Adrenal gland (tissue), 12 donors: ENCODE results near the gene GANC. TPM values are rescaled to one million over a fixed set of nuclear protein-coding genes. Genes with fewer than 3 reads are reported as not detected.
"Not testable (repeated sequence)": the region's sequence is repeated elsewhere in the genome, so short reads cannot be mapped to it uniquely, and the experiment has no call there.

Experiments used
- DNase-seq, 7 donors: peaks; one replicate each; pipeline ENCODE4 v3.0.0-alpha.2; 2019 to 2020
- H3K27ac ChIP-seq, 5 donors: fragments of 200-600 bp; sonication (generic) in 4 of 5; 1 replicate in 3 of 5; 2 replicates in 2 of 5; pipeline versions ENCODE4 v1.5.1 to v1.8.0; 2016 to 2020; ENCODE audit warnings: mild to moderate bottlenecking in 1 of 5
- H3K27me3 ChIP-seq: fragments of 200-600 bp; 2 replicates; pipeline ENCODE4 v1.8.0; 2021
- H3K36me3 ChIP-seq, 2 donors: fragments of 200-600 bp; replicated peaks in 1 of 2; 1 replicate in 1 of 2; 2 replicates in 1 of 2; pipeline versions ENCODE4 v1.5.1 to v1.8.0; 2018 to 2022
- H3K4me1 ChIP-seq, 2 donors: fragments of 200-600 bp; replicated peaks in 1 of 2; 1 replicate in 1 of 2; 2 replicates in 1 of 2; pipeline versions ENCODE4 v1.5.1 to v1.8.0; 2018 to 2021
- H3K4me3 ChIP-seq, 4 donors: fragments of 200-600 bp; sonication (generic) in 3 of 4; one replicate each; pipeline ENCODE4 v1.5.1; 2016 to 2018
- H3K9me3 ChIP-seq, 3 donors: fragments of 200-600 bp; sonication (generic) in 1 of 3; replicated peaks in 1 of 3; 1 replicate in 2 of 3; 2 replicates in 1 of 3; pipeline versions ENCODE4 v1.5.1 to v1.8.0; 2016 to 2021
- CTCF ChIP-seq, 6 experiments: fragments of 450-650 bp in 4 of 6; fragments of 200-600 bp in 2 of 6; sonication (generic) in 1 of 6; IDR thresholded peaks; 1 replicate in 5 of 6; 2 replicates in 1 of 6; pipeline versions ENCODE4 v1.5.1 to v1.8.0; 2016 to 2021; ENCODE audit warnings: antibody characterized with exemption in 6 of 6, mild to moderate bottlenecking in 2 of 6, moderate library complexity in 1 of 6
- POLR2A ChIP-seq, 2 donors: fragments of 450-650 bp; IDR thresholded peaks; one replicate each; pipeline ENCODE4 v1.6.1; 2017; ENCODE audit warnings: antibody characterized with exemption in 2 of 2, mild to moderate bottlenecking in 2 of 2, moderate library complexity in 1 of 2
- WGBS, 4 donors: extraction: QIAGEN DNeasy Blood & Tissue Kit in 2 of 4; methylation state at CpG; one replicate each; pipeline versions ENCODE4 v1.1.5 to v1.1.7; 2013 to 2017; 5-methylcytosine and 5-hydroxymethylcytosine counted together
- intact Hi-C, 2 donors: fragments of 100-400 bp; cut with DNase I; formaldehyde crosslinking; loops; one replicate each; pipeline versions ENCODE4 v1.14.1 to v1.15.0; 2022 to 2023
- polyA plus RNA-seq, 3 donors: library from polyadenylated mRNA; stranded (reverse); fragments of 200-250 nt in 2 of 3; fragments of 350-450 nt in 1 of 3; fragmentation: Illumina TruSeq in 1 of 3; extraction: RNeasy Lipid Tissue Mini Kit (QIAGEN cat#74804) in 1 of 3; gene quantifications; one replicate each; pipeline ENCODE4 v1.2.3, GENCODE V29; 2013 to 2014
- total RNA-seq, 9 donors: library from RNA; depleted of rRNA in 4 of 9; stranded (reverse); fragments of >200 nt in 4 of 9; fragments of 120-200 nt in 1 of 9; fragmentation: NEBNext Ultra II Directional in 1 of 9; extraction: Animal tissue kit (Norgen Biotek cat#: 25700) in 1 of 9; gene quantifications; one replicate each; pipeline versions ENCODE4 v1.1.0 to v1.2.4, GENCODE V29; 2013 to 2023
- donor health status: healthy with polysubstance abuse.
- donor health status: Bipolar disorder and iron deficiency.
- donor health status: DM: yes; HTN: yes; CAD: no.
- donor health status: DM: no; HTN: no; CAD: no.
- donor health status: DM: no; HTN: no; CAD: no.
- donor health status: DM: yes; HTN: yes; CAD: no.

GANC gene
- total and polyA plus RNA-seq, 12 donors = 8.5 to 37.2 (median 18.5) TPM

GRCh38 chr15:42314818-42315217 lies 41.8 kb downstream of the GANC start:
- H3K9me3 ChIP-seq = no peaks in the 10 kb centered on the region
- intact Hi-C loops = no loop called here
- H3K36me3 ChIP-seq = peaks cover 0 to 16% of the 10 kb centered on the region in 2 donors
- 88 to 100% (median 97%) methylated on average over 1 of the region's 1 CpG for WGBS, 4 donors
- no peak for TF ChIP-seq CTCF (IDR thresholded peaks at IDR 0.05)
- no peak for TF ChIP-seq POLR2A (IDR thresholded peaks at IDR 0.05)
- no peak for DNase-seq
- no peak overlapping the region for H3K27ac ChIP-seq
- no peaks in the 10 kb centered on the region for H3K27me3 ChIP-seq
- no peaks in the 10 kb centered on the region for H3K4me1 ChIP-seq
- no peak overlapping the region for H3K4me3 ChIP-seq

- Histone ChIP-seq H3K36me3 (peaks cover 0 to 9% of the 10 kb centered on the region in 2 donors), H3K27me3 (no peaks in the 10 kb centered on the region), H3K27ac (no peak overlapping the region), H3K4me1 (no peaks in the 10 kb centered on the region), H3K4me3 (no peak overlapping the region), H3K9me3 (no peaks in the 10 kb centered on the region)
- no peak for DNase-seq
- intact Hi-C loops = no loop called here
- WGBS, 4 donors = 79 to 90% (median 84%) methylated on average over 1 of the region's 1 CpG
- TF ChIP-seq CTCF (IDR thresholded peaks at IDR 0.05) (no peak), POLR2A (IDR thresholded peaks at IDR 0.05) (no peak)
These were observed 42.5 kb downstream of the GANC start for GRCh38 chr15:42315521-42315920.

GRCh38 chr15:42316282-42316805 lies 43.3 kb downstream of the GANC start:
- H3K27ac ChIP-seq, H3K4me3 ChIP-seq, DNase-seq, H3K36me3 ChIP-seq, H3K4me1 ChIP-seq, H3K27me3 ChIP-seq, intact Hi-C loops, H3K9me3 ChIP-seq: not testable (repeated sequence)
- 42 to 56% (median 53%) methylated on average over 11 of the region's 11 CpGs for WGBS, 4 donors

- 94 to 100% (median 98%) methylated on average over 2 of the region's 2 CpGs for WGBS, 4 donors
- intact Hi-C loops = no loop called here
- Histone ChIP-seq H3K9me3 (no peaks in the 10 kb centered on the region), H3K4me3 (no peak overlapping the region), H3K27me3 (no peaks in the 10 kb centered on the region), H3K36me3 (no peaks in the 10 kb centered on the region), H3K27ac (no peak overlapping the region), H3K4me1 (no peaks in the 10 kb centered on the region)
- TF ChIP-seq CTCF (IDR thresholded peaks at IDR 0.05) = no peak
- TF ChIP-seq POLR2A (IDR thresholded peaks at IDR 0.05) = no peak
- DNase-seq = no peak
These were observed 46.2 kb downstream of the GANC start for GRCh38 chr15:42319206-42319605.

- Histone ChIP-seq H3K4me1 (no peaks in the 10 kb centered on the region), H3K9me3 (no peaks in the 10 kb centered on the region), H3K27me3 (no peaks in the 10 kb centered on the region), H3K4me3 (no peak overlapping the region), H3K27ac (no peak overlapping the region), H3K36me3 (peaks cover 0 to 3% of the 10 kb centered on the region in 2 donors)
- no peak for DNase-seq
- WGBS, 4 donors = 75 to 91% (median 83%) methylated on average over 4 of the region's 4 CpGs
- intact Hi-C loops = no loop called here
- TF ChIP-seq POLR2A (IDR thresholded peaks at IDR 0.05) (no peak), CTCF (IDR thresholded peaks at IDR 0.05) (no peak)
These were observed 51.3 kb downstream of the GANC start for GRCh38 chr15:42324308-42324707.
